ENCODE measurements around the gene STOML1. TPM values are rescaled to one million over a fixed set of nuclear protein-coding genes. Genes with fewer than 3 reads are reported as not detected.

The STOML1 gene
- total RNA-seq, 2 donors from 2014 or later: 4.4 to 5.5 TPM

GRCh38 chr15:73942751-73943270 lies 49.3 kb downstream of the STOML1 start:
- peaks cover 8% of the 10 kb centered on the region for H3K4me1 ChIP-seq (ENCODE audit: control insufficient read depth, insufficient read depth, low read length)
- Mint-ChIP-seq H3K4me3 (no peak overlapping the region), H3K27ac (no peak overlapping the region), H3K9me3 (no peaks in the 10 kb centered on the region), H3K27me3 (ENCODE audit: insufficient read depth) (peaks cover 6% of the 10 kb centered on the region), H3K36me3 (ENCODE audit: low read depth) (no peaks in the 10 kb centered on the region), H3K4me1 (peaks cover 19% of the 10 kb centered on the region)
- WGBS, 2 experiments (ENCODE audit: insufficient coverage in 1 of 2, insufficient read length in 1 of 2): 60 to 79% methylated on average over 1 to 6 of the region's 6 CpGs
- no peaks in the 10 kb centered on the region for H3K27me3 ChIP-seq (ENCODE audit: control insufficient read depth, insufficient read depth, low read length, poor library complexity, severe bottlenecking)
- DNase-seq: no peak
- no peak overlapping the region for H3K27ac ChIP-seq (ENCODE audit: low read depth, low read length)
- H3K4me3 ChIP-seq (ENCODE audit: low read length): no peak overlapping the region
- H3K9me3 ChIP-seq (ENCODE audit: control insufficient read depth, low read length): no peaks in the 10 kb centered on the region
- H3K9ac ChIP-seq (ENCODE audit: extremely low read depth, low read length, poor library complexity, severe bottlenecking): no peak overlapping the region
- TF ChIP-seq CTCF (conservative IDR thresholded peaks at IDR 0.05): no peak
- H3K36me3 ChIP-seq (ENCODE audit: control insufficient read depth, insufficient read depth, low read length): no peaks in the 10 kb centered on the region

- no peak overlapping the region for H3K9ac ChIP-seq (ENCODE audit: extremely low read depth, low read length, poor library complexity, severe bottlenecking)
- H3K4me1 Mint-ChIP-seq: peaks cover 19% of the 10 kb centered on the region
- peaks cover 6% of the 10 kb centered on the region for H3K27me3 Mint-ChIP-seq (ENCODE audit: insufficient read depth)
- DNase-seq: no peak
- H3K9me3 Mint-ChIP-seq: no peaks in the 10 kb centered on the region
- no peak for TF ChIP-seq CTCF (conservative IDR thresholded peaks at IDR 0.05)
- no peaks in the 10 kb centered on the region for H3K36me3 Mint-ChIP-seq (ENCODE audit: low read depth)
- H3K27ac Mint-ChIP-seq: no peak overlapping the region
- no peaks in the 10 kb centered on the region for H3K36me3 ChIP-seq (ENCODE audit: control insufficient read depth, insufficient read depth, low read length)
- H3K27ac ChIP-seq (ENCODE audit: low read depth, low read length): no peak overlapping the region
- H3K27me3 ChIP-seq (ENCODE audit: control insufficient read depth, insufficient read depth, low read length, poor library complexity, severe bottlenecking): no peaks in the 10 kb centered on the region
- H3K9me3 ChIP-seq (ENCODE audit: control insufficient read depth, low read length): no peaks in the 10 kb centered on the region
- H3K4me1 ChIP-seq (ENCODE audit: control insufficient read depth, insufficient read depth, low read length): peaks cover 8% of the 10 kb centered on the region
- no peak overlapping the region for H3K4me3 Mint-ChIP-seq
- no peak overlapping the region for H3K4me3 ChIP-seq (ENCODE audit: low read length)
- WGBS, 2 experiments (ENCODE audit: insufficient coverage in 1 of 2, insufficient read length in 1 of 2): 83 to 91% methylated on average over 8 to 10 of the region's 10 CpGs
Observed at GRCh38 chr15:73941871-73942635, 50.0 kb downstream of the STOML1 start.

GRCh38 chr15:73941449-73941848 lies 50.6 kb downstream of the STOML1 start:
- Histone ChIP-seq H3K9ac (ENCODE audit: extremely low read depth, low read length, poor library complexity, severe bottlenecking) (no peak overlapping the region), H3K27ac (ENCODE audit: low read depth, low read length) (peak overlapping the region; percentile 4), H3K4me1 (ENCODE audit: control insufficient read depth, insufficient read depth, low read length) (peaks cover 8% of the 10 kb centered on the region), H3K4me3 (ENCODE audit: low read length) (no peak overlapping the region), H3K36me3 (ENCODE audit: control insufficient read depth, insufficient read depth, low read length) (no peaks in the 10 kb centered on the region), H3K27me3 (ENCODE audit: control insufficient read depth, insufficient read depth, low read length, poor library complexity, severe bottlenecking) (no peaks in the 10 kb centered on the region), H3K9me3 (ENCODE audit: control insufficient read depth, low read length) (no peaks in the 10 kb centered on the region)
- Mint-ChIP-seq H3K27me3 (ENCODE audit: insufficient read depth) (peaks cover 6% of the 10 kb centered on the region), H3K36me3 (ENCODE audit: low read depth) (no peaks in the 10 kb centered on the region), H3K27ac (no peak overlapping the region), H3K9me3 (no peaks in the 10 kb centered on the region), H3K4me3 (no peak overlapping the region), H3K4me1 (peaks cover 23% of the 10 kb centered on the region)
- DNase-seq: no peak
- TF ChIP-seq CTCF (conservative IDR thresholded peaks at IDR 0.05): no peak
- WGBS, 2 experiments (ENCODE audit: insufficient coverage in 1 of 2, insufficient read length in 1 of 2): 65 to 93% methylated on average over 2 to 3 of the region's 3 CpGs

Data from endodermal cell (in vitro differentiated cells).